IMR-90 (cell line): ENCODE measurements around the gene MED26. TPM values are rescaled to one million over a fixed set of nuclear protein-coding genes. Genes with fewer than 3 reads are reported as not detected.
A peak's percentile ranks its signal among the peaks of the same experiment; 100 is the strongest.

Experiments
- ATAC-seq: fragments of 200-7000 bp; cut with Tn5 transposase; 2 replicates; pipeline ENCODE4 v1.9.1; 2020; ENCODE audit warnings: low read depth, mild to moderate bottlenecking, moderate library complexity
- BruUV-seq: library from RNA; stranded (reverse); fragments of 400-500 nt; replicated peaks from 2 replicates; lab custom pipeline; 2021; lab: Mats Ljungman, UMichigan
- CTCF ChIA-PET: fragments of 300-600 bp; formaldehyde crosslinking; extraction: SDS; loops from one replicate; lab custom pipeline; 2021; ENCODE audit warnings: antibody characterized with exemption; lab: Yijun Ruan, JAX
- POLR2A ChIA-PET: fragments of 300-600 bp; sonication (Branson Sonifier 250); formaldehyde crosslinking; loops from one replicate; lab custom pipeline; 2022; ENCODE audit warnings: antibody characterized with exemption; ENCODE audit not compliant: unreplicated experiment; lab: Charles Lee
- DNase-seq: peaks from one replicate; pipeline ENCODE4 v3.0.0; 2013
- H2AFZ ChIP-seq: replicated peaks from 2 replicates; pipeline ENCODE3; 2013; ENCODE audit warnings: low read length, mild to moderate bottlenecking; ENCODE audit not compliant: poor library complexity
- H2AK5ac ChIP-seq: 2 replicates; pipeline ENCODE4 v1.6.1; 2013; ENCODE audit warnings: low read depth, low read length, inconsistent platforms
- H2AK9ac ChIP-seq: replicated peaks from 2 replicates; pipeline ENCODE3; 2013; ENCODE audit warnings: mild to moderate bottlenecking, low read depth, low read length, moderate library complexity; ENCODE audit not compliant: poor library complexity
- H2BK120ac ChIP-seq: 2 replicates; pipeline ENCODE4 v1.6.1; 2013; ENCODE audit warnings: low read depth, low read length, inconsistent platforms
- H2BK15ac ChIP-seq: 3 replicates; pipeline ENCODE4 v1.6.1; 2013; ENCODE audit warnings: low read depth, low read length, inconsistent platforms
- H2BK20ac ChIP-seq: 2 replicates; pipeline ENCODE4 v1.6.1; 2013; ENCODE audit warnings: low read depth, mild to moderate bottlenecking, inconsistent platforms, low read length, moderate library complexity
- H2BK5ac ChIP-seq: 2 replicates; pipeline ENCODE4 v1.6.1; 2013; ENCODE audit warnings: mild to moderate bottlenecking, low read depth, low read length, inconsistent platforms; ENCODE audit not compliant: poor library complexity, severe bottlenecking
- H3K14ac ChIP-seq: replicated peaks from 2 replicates; pipeline ENCODE4 v1.6.1; 2013; ENCODE audit warnings: low read depth, low read length, inconsistent platforms
- H3K18ac ChIP-seq: 2 replicates; pipeline ENCODE4 v1.6.1; 2013; ENCODE audit warnings: low read depth, low read length, control low read depth
- H3K23ac ChIP-seq: 2 replicates; pipeline ENCODE4 v1.6.1; 2013; ENCODE audit warnings: low read depth, low read length, inconsistent platforms
- H3K27ac ChIP-seq: 2 replicates; pipeline ENCODE4 v1.5.1; 2013; ENCODE audit warnings: mild to moderate bottlenecking, control low read depth, low read length; ENCODE audit not compliant: insufficient read depth
- H3K27me3 ChIP-seq: 2 replicates; pipeline ENCODE4 v1.6.1; 2013; ENCODE audit warnings: low read length; ENCODE audit not compliant: control insufficient read depth, insufficient read depth
- H3K36me3 ChIP-seq: 2 replicates; pipeline ENCODE4 v1.6.1; 2013; ENCODE audit warnings: low read length, mixed read lengths; ENCODE audit not compliant: control insufficient read depth, insufficient read depth
- H3K4ac ChIP-seq: 2 replicates; pipeline ENCODE4 v1.6.1; 2013; ENCODE audit warnings: low read depth, low read length, inconsistent platforms
- H3K4me1 ChIP-seq: 2 replicates; pipeline ENCODE4 v1.6.1; 2013; ENCODE audit warnings: low read length, mixed read lengths; ENCODE audit not compliant: control insufficient read depth, insufficient read depth
- H3K4me2 ChIP-seq: 2 replicates; pipeline ENCODE4 v1.6.1; 2013; ENCODE audit warnings: low read depth, mild to moderate bottlenecking, control low read depth, low read length, moderate library complexity
- H3K4me3 ChIP-seq: 2 replicates; pipeline ENCODE4 v1.5.1; 2013; ENCODE audit warnings: low read depth, mild to moderate bottlenecking, control low read depth, low read length, moderate library complexity; ENCODE audit not compliant: insufficient read depth
- H3K56ac ChIP-seq: 2 replicates; pipeline ENCODE4 v1.6.1; 2013; ENCODE audit warnings: low read length, inconsistent platforms; ENCODE audit not compliant: insufficient read depth; ENCODE audit errors: extremely low read depth
- H3K79me1 ChIP-seq, 2 experiments: 2 replicates each; pipeline ENCODE4 v1.6.1; 2013; ENCODE audit warnings: low read length in 2 of 2, inconsistent platforms in 1 of 2, low read depth in 1 of 2
- H3K9ac ChIP-seq: 2 replicates; pipeline ENCODE4 v1.6.1; 2013; ENCODE audit warnings: low read depth, low read length, control low read depth
- H3K9me1 ChIP-seq: 2 replicates; pipeline ENCODE4 v1.6.1; 2013; ENCODE audit warnings: low read length, inconsistent platforms; ENCODE audit not compliant: insufficient read depth
- H3K9me3 ChIP-seq: 2 replicates; pipeline ENCODE4 v1.6.1; 2013; ENCODE audit warnings: low read length; ENCODE audit not compliant: control insufficient read depth, insufficient read depth
- H4K20me1 ChIP-seq: 2 replicates; pipeline ENCODE4 v1.6.1; 2013; ENCODE audit warnings: low read length, inconsistent platforms; ENCODE audit not compliant: insufficient read depth
- H4K5ac ChIP-seq: 2 replicates; pipeline ENCODE4 v1.6.1; 2013; ENCODE audit warnings: mild to moderate bottlenecking, low read depth, low read length, control low read depth
- H4K8ac ChIP-seq, 2 experiments: 2 replicates each; pipeline ENCODE4 v1.6.1; 2013; ENCODE audit warnings: low read depth in 2 of 2, low read length in 2 of 2, control low read depth in 1 of 2, inconsistent platforms in 1 of 2
- H4K91ac ChIP-seq: 2 replicates; pipeline ENCODE4 v1.6.1; 2013; ENCODE audit warnings: low read depth, low read length, inconsistent platforms; ENCODE audit not compliant: insufficient read depth
- BHLHE40 ChIP-seq: fragments of 150-350 bp; IDR thresholded peaks from 2 replicates; pipeline ENCODE4 v1.6.1; 2016; ENCODE audit warnings: mild to moderate bottlenecking, low read depth, low read length
- CEBPB ChIP-seq: IDR thresholded peaks from 2 replicates; pipeline ENCODE4 v1.6.1; 2012; ENCODE audit warnings: low read depth, low read length, improper control_type of control experiment
- ELK1 ChIP-seq: fragments of 150-350 bp; IDR thresholded peaks from 2 replicates; pipeline ENCODE4 v1.6.1; 2016; ENCODE audit warnings: low read depth, mild to moderate bottlenecking, low read length, moderate library complexity, borderline replicate concordance
- FOS ChIP-seq: fragments of 150-350 bp; IDR thresholded peaks from 2 replicates; pipeline ENCODE4 v1.6.1; 2016; ENCODE audit warnings: low read depth, low read length
- MAFK ChIP-seq: IDR thresholded peaks from 2 replicates; pipeline ENCODE4 v1.6.1; 2012; ENCODE audit warnings: low read depth, low read length, improper control_type of control experiment
- MAZ ChIP-seq: IDR thresholded peaks from 2 replicates; pipeline ENCODE4 v1.6.1; 2012; ENCODE audit warnings: low read depth, mild to moderate bottlenecking, low read length, improper control_type of control experiment, moderate library complexity, borderline replicate concordance
- MXI1 ChIP-seq: IDR thresholded peaks from 2 replicates; pipeline ENCODE4 v1.6.1; 2012; ENCODE audit warnings: low read depth, mild to moderate bottlenecking, low read length, moderate library complexity, borderline replicate concordance
- NFE2L2 ChIP-seq: fragments of 150-350 bp; IDR thresholded peaks from 2 replicates; pipeline ENCODE4 v1.6.1; 2016; ENCODE audit warnings: low read depth, mild to moderate bottlenecking, low read length
- RAD21 ChIP-seq: IDR thresholded peaks from 2 replicates; pipeline ENCODE4 v1.6.1; 2012; ENCODE audit warnings: low read length, improper control_type of control experiment
- RCOR1 ChIP-seq: IDR thresholded peaks from 2 replicates; pipeline ENCODE4 v1.6.1; 2012; ENCODE audit warnings: mild to moderate bottlenecking, low read length, improper control_type of control experiment; ENCODE audit not compliant: insufficient replicate concordance
- RFX5 ChIP-seq: IDR thresholded peaks from 2 replicates; pipeline ENCODE4 v1.8.0; 2012; ENCODE audit warnings: low read depth, mild to moderate bottlenecking, low read length, moderate library complexity
- SMC3 ChIP-seq: fragments of 150-350 bp; IDR thresholded peaks from 2 replicates; pipeline ENCODE4 v1.6.1; 2016; ENCODE audit warnings: low read depth, mild to moderate bottlenecking, antibody characterized with exemption, low read length, moderate library complexity
- USF2 ChIP-seq: fragments of 150-350 bp; IDR thresholded peaks from 2 replicates; pipeline ENCODE4 v1.6.1; 2017; ENCODE audit warnings: mild to moderate bottlenecking, antibody characterized with exemption, low read length, low read depth
- dilution Hi-C: fragments of 300-500 bp; cut with HindIII; formaldehyde crosslinking; loops from one replicate; pipeline ENCODE4 v1.14.3; 2018; ENCODE audit warnings: low sequenced_read_pairs; ENCODE audit not compliant: unreplicated experiment
- in situ Hi-C: fragments of 300-500 bp; cut with MboI; formaldehyde crosslinking; loops from 3 replicates; pipeline ENCODE4 v1.14.3; 2019; ENCODE audit warnings: low sequenced_read_pairs, inconsistent platforms, mixed read lengths
- intact Hi-C: fragments of 100-400 bp; cut with micrococcal nuclease; formaldehyde crosslinking; loops from 2 replicates; pipeline ENCODE4 v1.10.0; 2022
- polyA plus RNA-seq, 3 experiments: library from polyadenylated mRNA; depleted of rRNA; stranded (reverse); fragments of >200 nt; gene quantifications; 2 replicates each; pipeline ENCODE4 v1.2.3, GENCODE V29; 2012; ENCODE audit warnings: low replicate concordance in 1 of 3
- total RNA-seq: library from RNA; depleted of rRNA; stranded (reverse); fragments of >200 nt; gene quantifications from 2 replicates; pipeline ENCODE4 v1.2.3, GENCODE V29; 2012

MED26 gene
- total and polyA plus RNA-seq, 2 of the 4 experiments (the other 2 are of a cell fraction), result 2.0 to 4.0 TPM

GRCh38 chr19:16628183-16628983, at the start of gene MED26 (continued):
- TF ChIP-seq USF2 (peak; percentile 78), BHLHE40 (no peak), RCOR1 (no peak), MAFK (no peak), RAD21 (peak; percentile 28; the same call in 1 of the 2 replicates)

GRCh38 chr19:16677055-16677454, 49.1 kb upstream of the MED26 start:
- dilution Hi-C loops, result no loop called here

More at GRCh38 chr19:16677055-16677454, 49.1 kb upstream of the MED26 start:
- CTCF ChIA-PET, result no interaction called here
- no peak for TF ChIP-seq FOS
- TF ChIP-seq MXI1, result no peak
- no peak for TF ChIP-seq MAFK
- TF ChIP-seq MAZ, result no peak
- no peak for TF ChIP-seq ELK1
- TF ChIP-seq NFE2L2, result no peak
- no peak for TF ChIP-seq CEBPB
- no peak for TF ChIP-seq USF2
- no peak for TF ChIP-seq BHLHE40
- no peak for TF ChIP-seq RCOR1
- no peak for TF ChIP-seq SMC3
- no peak for TF ChIP-seq RFX5
- in situ Hi-C loops (no loop called here), intact Hi-C loops (no loop called here)
- Histone ChIP-seq H3K18ac (no peak overlapping the region), H3K4me2 (no peak overlapping the region), H3K9ac (no peak overlapping the region), H2BK20ac (no peak overlapping the region), H3K4me1 (no peaks in the 10 kb centered on the region), H3K27me3 (no peaks in the 10 kb centered on the region), H3K4ac (no peak overlapping the region), H2AK5ac (no peak overlapping the region), H3K9me1 (peaks cover 3% of the 10 kb centered on the region; the same call in 1 of the 2 replicates), H3K36me3 (no peaks in the 10 kb centered on the region; the same call in 1 of the 2 replicates), H3K23ac (no peak overlapping the region), H3K14ac (no peak overlapping the region), H3K9me3 (no peaks in the 10 kb centered on the region), H2AK9ac (no peak overlapping the region), H2BK5ac (no peak overlapping the region), H3K56ac (no peak overlapping the region), H4K91ac (no peak overlapping the region), H4K5ac (no peak overlapping the region), H2AFZ (no peak overlapping the region), H3K27ac (no peak overlapping the region), H4K20me1 (no peaks in the 10 kb centered on the region), H3K79me1 (no peaks in the 10 kb centered on the region), H3K4me3 (no peak overlapping the region), H4K8ac (no peak overlapping the region), H2BK15ac (no peak overlapping the region), H2BK120ac (no peak overlapping the region)
- DNase-seq, result no peak
- POLR2A ChIA-PET, result no interaction called here
- no peak for ATAC-seq
- no TSS peak for BruUV-seq
